Caki2 (cell line): Measurements from ENCODE around the gene SLC35E1. TPM values are rescaled to one million over a fixed set of nuclear protein-coding genes. Genes with fewer than 3 reads are reported as not detected.
"Not testable (repeated sequence)": the region's sequence is repeated elsewhere in the genome, so short reads cannot be mapped to it uniquely, and the experiment has no call there.

Experiments used
- DNase-seq: peaks from one replicate; pipeline ENCODE4 v3.0.0-alpha.2; 2015; ENCODE audit warnings: low read depth
- in situ Hi-C: cut with HindIII; loops from 2 replicates; pipeline ENCODE4 v1.10.0; 2016; ENCODE audit warnings: low sequenced_read_pairs, low pct_unique_long_range_greater_than_20kb, mixed read lengths
- total RNA-seq: library from RNA; depleted of rRNA; stranded (reverse); fragments of >200 nt; shearing (Covaris generic); gene quantifications from 2 replicates; pipeline ENCODE4 v1.2.3, GENCODE V29; 2014; ENCODE audit warnings: low replicate concordance

Gene SLC35E1
- total RNA-seq, 1 experiment from 2014 or later, result 28.4 TPM

DNA sequence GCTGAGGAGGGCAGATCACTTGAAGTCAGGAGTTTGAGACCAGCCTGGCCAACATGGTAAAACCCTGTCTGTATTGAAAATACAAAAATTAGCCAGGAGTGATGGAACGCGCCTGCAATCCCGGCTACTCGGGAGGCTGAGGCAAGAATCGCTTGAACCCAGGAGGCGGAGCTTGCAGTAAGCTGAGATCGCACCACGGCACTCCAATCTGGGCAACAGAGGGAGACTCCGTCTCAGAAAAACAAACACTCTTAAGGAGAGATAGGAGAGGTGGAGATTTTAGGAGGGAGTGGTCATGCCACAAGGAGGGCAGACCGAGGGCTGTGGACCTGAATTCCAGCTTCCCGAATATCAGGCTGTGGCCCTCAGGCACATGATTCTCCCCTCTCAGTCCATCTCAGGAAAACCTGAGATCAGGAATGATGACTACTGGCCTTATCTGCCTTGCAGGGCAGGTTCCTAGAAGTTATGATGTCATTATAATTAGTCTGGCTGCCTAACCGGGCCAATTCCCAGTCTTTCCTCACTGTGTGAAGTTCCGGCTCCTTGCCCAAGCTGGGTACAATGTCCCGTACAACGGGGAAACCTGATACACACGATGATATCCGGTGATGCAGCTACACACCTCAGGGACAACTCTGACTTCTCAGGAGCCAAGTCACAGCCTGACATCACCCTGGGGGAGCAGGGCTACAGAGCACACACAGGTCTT lies 2.5 kb downstream of the SLC35E1 start:
- in situ Hi-C loops, result no loop called here
- DNase-seq, result no peak

DNA sequence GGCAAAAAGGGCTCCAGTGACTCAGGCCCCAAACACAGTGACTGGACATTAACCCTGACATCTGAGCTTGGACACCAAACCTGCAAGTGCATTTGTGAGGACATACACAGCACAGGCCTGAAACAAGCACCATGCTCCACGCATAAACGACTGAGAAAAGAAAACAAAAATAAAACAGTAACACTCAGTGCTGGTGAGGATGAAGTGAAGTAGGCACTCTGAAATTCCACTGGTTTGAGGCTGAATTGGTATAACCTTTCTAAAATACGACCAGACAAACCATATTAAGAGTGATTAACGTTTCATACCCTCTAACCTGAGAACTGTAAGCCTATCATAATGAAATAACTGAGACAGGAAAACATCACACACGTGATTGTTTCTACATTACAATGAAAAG lies 5.5 kb downstream of the SLC35E1 start:
- DNase-seq, result no peak
- in situ Hi-C loops, result no loop called here

DNA sequence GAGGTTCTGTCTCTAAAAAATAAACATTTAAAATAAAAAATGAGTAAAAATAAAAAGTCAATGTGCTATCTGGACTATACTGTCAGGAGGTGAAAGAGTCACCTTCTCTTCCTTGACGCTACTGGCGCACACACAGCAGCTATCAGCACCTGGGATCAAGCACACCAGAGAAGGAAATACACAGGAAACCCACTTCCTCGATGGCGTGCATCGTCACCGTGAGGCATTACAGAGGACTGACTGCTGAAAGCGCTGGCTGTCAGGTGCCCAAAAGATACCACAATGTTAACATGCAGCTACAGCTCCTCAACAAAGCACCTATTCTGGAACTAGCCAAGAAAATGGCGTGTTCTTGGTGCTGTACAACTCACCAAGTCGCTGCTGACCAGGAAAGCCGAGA lies 6.1 kb downstream of the SLC35E1 start:
- in situ Hi-C loops, result no loop called here
- no peak for DNase-seq

DNA sequence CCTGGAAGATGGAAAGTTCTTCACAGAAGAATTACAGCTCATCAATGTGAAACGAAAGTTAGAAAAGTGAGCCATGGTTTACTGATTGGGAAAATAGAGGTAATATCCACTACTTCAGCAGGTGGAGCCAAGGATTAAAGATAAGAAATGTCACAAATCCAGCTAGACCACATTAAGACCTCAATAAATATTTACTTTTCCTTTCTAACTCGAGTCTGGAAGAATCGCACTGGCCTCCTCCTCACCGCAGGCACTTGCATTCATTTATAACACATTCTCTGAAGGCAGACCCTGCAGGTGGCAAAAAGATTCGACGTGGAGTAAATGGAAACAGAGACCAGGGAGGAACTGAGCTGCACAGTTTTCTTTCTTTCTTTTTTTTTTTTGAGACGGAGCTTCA lies 7.4 kb downstream of the SLC35E1 start:
- in situ Hi-C loops, result no loop called here
- no peak for DNase-seq

DNA sequence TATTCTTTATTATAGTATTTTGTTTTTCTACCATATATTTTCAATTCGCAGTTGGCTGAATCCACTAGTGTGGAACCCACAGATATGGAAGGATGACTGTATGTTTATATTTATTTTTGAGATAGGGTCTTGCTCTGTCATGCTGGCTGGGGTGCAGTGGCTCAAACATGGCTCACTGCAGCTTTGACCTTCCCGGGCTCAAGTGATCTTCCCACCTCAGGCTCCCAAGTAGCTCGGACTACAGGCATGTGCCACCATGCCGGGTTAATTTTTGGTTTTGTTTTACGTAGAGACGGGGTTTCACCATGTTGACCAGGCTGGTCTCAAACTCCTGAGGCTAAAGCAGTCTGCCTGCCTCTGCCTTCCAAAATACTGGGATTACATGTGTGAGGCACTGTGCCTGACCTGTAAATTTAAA lies 9.6 kb downstream of the SLC35E1 start:
- in situ Hi-C loops, result no loop called here
- no peak for DNase-seq

DNA sequence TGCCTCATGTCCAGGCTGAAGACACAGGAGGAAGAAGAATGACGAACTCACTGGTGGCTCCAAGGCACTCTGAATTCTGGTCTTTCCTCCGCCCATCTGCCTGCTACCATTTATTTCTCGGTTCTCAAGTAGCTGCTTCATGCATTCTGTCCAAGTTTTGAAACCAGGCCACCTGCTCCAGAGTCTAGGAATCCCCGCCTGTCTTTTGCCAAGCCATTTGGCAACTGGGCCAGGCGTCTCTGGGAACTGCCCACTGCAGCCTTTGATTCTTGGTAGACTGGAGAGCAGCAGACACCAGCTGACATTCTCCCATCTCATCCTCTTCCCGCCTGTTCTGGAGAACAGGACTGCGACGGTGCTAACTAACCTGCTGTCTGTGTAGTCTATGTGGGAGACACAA lies 10.8 kb downstream of the SLC35E1 start:
- in situ Hi-C loops, result no loop called here
- DNase-seq, result no peak

DNA sequence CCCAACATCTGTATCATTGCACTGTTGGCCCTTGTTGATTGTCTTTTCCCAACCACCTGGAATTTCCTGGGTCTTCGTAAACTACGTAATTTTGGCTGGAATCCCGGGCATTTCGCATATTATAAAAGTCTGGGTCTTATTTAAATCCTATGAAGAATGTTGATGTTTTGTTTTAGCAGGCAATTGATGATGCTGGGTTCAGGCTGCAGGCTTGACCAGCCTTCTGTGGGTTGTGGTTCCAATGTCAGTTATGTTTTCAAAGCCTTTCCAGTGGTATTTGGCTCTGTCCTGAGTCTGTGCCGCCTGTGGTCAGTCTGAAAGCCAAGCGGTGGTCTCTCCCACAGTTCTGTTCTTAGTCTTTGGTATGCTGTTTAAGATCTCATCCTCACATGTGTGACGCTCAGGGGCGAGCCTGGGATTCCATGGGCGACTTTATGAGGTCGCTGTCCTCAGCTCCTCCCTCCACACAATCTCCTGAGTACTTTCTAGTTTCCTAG lies 12.4 kb downstream of the SLC35E1 start:
- in situ Hi-C loops, result no loop called here
- DNase-seq, result no peak

DNA sequence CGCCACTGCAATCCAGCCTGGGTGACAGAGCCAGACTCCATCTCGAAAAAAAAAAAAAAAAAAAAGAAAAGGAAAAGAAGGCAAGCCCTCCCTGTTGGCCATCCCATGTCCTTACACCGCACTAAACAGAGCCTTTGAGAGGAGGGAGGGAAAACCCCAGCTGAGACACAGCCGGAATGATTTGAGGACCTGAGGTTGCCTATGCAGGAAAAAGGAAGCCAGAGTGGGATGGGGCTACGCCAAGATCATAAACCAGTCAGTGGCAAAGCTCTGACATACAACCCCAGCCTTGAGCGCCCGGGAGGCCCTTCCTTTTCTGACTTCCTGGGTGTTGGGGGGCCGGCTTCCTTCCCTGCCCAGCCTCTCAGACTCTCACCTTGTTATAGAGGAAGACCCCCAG lies 17.4 kb downstream of the SLC35E1 start:
- DNase-seq, result no peak

DNA sequence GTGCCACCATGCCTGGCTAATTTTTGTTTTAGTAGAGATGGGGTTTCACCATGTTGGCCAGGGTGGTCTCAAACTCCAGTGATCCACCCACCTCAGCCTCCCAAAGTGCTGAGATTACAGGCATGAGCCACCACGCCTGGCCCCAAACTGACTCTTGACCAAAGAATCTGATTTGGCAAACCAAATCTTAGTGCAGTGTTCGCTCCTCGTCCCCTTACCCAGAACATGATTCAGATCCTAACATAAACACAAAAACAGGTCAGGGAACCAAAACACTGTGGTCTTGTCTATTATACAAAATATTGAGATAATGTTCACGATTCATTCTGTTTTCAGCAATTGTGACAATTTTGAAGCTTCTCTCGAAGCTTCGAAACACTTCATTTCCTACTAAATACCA lies 20.3 kb downstream of the SLC35E1 start:
- DNase-seq, in situ Hi-C loops: not testable (repeated sequence)

More for the DNA sequence above, 17.4 kb downstream of the SLC35E1 start:
- in situ Hi-C loops, result no loop called here

DNA sequence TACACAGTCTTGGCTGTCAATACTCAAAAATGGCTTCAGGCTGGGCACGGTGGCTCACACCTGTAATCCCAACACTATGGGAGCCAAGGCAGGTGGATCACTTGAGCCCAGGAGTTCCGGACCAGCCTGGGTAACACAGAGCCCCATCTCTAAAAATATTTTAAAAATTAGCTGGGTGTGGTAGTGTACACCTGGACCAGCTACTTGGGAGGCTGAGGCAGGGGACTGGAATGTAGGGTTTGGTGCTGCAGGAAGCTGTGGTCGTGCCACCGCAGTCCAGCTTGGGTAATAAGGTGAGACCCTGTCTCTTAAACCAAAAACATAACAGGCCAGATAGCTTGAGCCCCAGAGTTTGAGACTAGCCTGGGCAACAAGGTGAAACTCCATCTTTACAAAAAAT lies 23.3 kb downstream of the SLC35E1 start:
- no peak for DNase-seq
- in situ Hi-C loops, result no loop called here

DNA sequence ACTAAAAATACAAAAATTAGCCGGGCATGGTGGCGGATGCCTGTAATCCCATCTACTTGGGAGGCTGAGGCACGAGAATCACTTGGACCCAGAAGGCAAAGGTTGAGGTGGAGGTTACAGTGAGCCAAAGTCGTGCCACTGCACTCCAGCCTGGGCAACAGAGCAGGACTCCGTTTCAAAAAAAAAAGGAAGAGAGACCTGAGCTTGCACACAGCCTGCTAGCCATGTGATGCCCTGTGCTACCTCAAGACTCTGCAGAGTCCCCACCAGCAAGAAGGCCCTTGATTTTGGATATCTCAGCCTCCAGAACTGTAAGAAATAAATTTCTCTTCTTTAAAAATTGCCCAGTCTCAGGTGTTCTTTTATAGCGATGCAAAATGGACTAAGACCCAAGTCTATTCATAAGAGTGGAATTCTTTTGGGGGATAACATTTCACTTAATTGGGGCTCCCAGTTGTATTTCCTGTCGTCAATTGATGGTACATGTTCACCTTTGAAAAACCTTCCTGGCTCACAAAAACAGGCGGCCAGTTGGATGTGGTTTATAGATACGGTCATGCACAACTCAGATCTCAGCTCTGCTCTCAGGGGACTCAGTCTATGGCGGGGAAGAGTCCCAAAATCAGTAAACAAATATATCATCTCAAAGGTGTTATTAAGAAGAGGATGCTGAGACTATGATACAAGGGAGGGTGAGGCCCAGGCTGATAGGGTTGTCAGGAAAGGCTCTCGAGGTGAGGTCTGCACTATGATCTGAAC lies 27.6 kb downstream of the SLC35E1 start:
- in situ Hi-C loops, result no loop called here
- no peak for DNase-seq

DNA sequence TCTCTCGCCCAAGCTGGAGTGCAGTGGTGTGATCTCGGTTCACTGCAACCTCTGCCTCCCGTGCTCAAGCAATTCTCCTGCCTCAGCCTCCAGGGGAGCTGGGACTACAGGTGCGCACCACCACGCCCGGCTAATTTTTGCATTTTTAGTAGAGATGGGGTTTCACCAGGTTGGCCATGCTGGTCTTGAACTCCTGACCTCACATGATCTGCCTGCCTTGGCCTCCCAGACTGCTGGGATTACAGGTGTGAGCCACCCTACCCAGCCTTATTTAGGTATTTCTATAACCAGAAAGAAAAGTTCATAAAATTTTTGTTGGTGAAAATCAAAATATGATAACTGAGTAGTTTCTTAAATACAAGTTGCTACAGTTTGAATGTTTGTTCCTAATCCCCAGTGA lies 28.5 kb downstream of the SLC35E1 start:
- DNase-seq, in situ Hi-C loops: not testable (repeated sequence)

DNA sequence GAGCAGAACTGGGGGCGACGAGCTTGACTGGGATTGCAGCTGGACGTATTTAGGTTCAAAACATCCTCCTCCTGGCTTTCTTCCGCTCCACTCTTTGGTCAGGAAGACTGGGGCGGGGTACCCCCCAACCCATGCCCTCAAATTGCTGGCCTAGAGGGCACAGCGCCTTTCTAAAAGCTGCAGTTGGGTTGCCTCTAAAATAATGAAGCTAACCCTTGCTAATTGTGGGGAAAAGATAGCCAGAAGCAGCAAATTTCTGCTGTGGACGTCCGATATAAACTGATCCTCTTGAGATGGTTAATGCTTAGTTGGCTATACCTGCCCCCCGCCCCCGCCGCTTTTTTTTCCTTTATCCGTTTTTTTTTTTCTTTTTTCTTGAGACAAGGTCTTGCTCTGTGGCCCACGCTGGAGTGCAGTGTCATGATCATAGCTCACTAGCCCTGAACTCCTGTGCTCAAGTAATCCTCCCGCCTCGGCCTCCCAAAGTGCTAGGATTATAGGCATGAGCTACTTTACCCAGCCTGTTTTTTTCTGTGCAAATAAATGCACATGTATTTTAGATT lies 29.2 kb downstream of the SLC35E1 start:
- in situ Hi-C loops, result no loop called here
- peak; percentile 25 for DNase-seq

DNA sequence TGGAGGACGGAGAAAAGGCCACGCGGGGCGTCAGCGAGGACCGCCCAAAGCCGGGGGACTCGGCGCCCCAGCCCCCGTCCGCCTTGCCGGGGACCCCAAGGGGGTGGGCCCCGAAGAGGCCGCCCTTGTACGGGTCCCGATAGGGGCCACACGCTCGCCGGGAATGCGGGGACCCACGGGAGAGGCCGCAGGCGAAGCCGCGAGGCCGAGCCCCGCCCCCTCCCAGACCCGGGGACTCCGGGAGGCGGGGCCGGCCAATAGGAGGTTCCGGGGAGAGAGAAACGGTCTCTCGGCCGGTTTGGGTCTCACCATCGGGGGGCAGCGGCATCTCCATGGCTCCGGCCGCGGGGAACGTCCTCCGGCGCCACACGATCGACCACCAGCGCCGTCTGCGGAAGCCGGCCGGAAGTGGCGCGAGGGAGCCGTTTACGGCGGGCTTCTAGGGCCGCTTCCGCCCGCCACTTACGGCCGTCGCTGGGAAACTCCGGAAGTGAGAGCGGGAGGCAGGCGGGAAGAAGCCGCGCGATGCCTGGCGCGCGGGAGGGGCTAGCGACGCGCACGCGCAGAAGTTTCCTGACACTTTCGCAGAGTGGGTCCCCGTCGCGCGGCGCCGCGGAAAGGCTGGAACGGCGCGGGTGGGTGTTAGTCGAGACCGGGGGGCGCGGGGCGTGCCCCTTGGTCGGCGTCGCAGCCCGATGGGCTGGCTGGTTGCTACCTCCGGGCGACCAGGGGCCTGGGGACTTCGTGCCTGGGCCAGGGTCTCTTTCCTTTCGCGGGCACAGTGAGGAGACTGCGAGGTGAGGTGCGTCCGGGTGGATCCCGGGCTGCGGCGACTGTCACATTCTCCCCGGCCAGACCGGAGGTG lies 29.9 kb downstream of the SLC35E1 start, which contains the start of gene CHERP:
Gene CHERP (minus strand): TSS at position 393 of the 865 bp plus-strand sequence. CDS start 59 bp downstream, at position 334.
- in situ Hi-C loops, result no loop called here
- DNase-seq, result peak; percentile 90

DNA sequence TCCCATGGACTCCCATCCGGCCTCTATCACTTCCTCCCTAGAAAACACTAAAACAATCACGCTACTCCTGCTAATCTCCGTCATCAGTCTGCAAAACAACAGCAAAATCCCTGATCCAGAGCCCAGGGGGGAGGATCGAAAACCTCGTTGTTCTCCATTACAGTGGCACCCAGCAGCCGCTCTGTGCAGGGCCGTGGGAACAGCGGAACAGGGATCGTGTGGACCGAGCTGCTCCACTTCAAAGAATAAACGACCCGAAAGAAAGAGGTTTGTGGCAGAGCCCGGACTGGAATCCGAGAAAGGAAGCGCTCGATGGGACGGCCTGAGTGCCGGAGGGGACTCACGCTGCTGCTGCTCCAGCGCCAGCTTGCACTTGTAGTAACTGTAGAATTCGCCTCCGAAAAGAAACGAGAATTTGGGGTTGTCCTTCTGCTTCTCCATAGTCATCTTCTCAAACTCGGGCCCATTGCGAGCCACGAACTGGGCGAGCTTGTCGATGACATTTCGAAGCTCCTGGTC lies 30.6 kb downstream of the SLC35E1 start:
- in situ Hi-C loops, result no loop called here
- no peak for DNase-seq

DNA sequence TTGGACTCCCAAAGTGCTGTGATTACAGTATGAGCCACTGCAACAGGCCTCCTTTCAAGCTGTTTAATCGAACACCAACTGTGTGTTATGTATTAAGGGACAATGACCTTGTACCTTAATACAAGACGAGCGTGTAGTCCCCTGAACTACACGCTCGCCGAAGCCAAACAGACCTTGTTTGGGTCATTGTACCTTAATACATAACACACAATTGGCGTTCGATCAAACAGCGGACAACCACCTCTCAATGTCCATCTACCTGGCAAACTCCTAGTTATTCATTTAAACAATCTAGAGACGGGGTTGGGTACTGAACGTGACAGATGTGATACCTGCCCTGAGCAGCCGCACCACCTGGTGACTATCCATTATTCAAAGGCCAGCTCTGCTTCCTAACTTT lies 31.3 kb downstream of the SLC35E1 start:
- no peak for DNase-seq
- in situ Hi-C loops, result no loop called here

DNA sequence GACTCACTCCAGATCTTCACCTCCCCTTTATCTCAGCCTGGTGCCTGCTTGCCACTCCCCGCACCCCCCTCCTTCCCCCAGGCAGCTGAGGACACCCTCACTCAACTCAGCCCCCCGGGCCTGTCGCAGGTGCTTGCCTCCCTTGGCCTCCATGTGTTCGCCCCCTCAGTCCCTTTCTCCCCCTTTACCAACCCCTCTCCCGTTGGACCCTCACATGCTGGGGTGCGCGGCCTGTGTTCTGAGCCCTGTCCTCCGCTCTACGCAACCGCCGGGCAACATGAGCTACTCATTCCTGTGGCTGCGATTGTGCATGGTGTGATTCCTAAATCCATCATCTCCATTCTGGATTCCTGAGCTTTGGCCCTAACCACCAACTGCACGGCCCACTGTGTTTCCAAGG lies 35.1 kb downstream of the SLC35E1 start:
- in situ Hi-C loops, result no loop called here
- DNase-seq, result no peak

DNA sequence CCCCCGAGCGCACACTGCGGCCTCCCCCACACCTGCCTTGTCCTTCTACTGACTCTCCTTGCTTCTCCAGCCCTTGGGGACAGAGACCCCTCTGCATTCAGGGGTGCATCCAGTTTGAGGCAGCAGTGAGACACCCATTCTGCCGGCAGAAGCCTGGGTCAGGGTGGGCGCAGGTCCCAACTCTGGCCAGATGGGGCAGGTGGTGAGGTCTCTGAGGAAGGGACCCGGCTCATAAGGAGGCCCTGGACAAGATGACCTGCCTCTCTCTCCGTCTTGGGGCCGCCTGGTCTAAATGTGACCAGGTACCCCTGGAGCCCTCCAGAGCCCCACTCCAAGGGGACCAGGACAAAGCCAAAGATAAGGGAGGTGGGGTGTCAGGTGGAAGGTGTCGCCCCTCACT lies 36.1 kb downstream of the SLC35E1 start:
- in situ Hi-C loops, result no loop called here
- DNase-seq, result no peak
